ENCODE data around the gene CD5L.

Gene CD5L

GRCh38 chr1:157841708-157842107 lies at the start of gene CD5L:
Gene CD5L, minus strand, starts transcription at chr1:157841808. Its CDS starts 107 bp downstream, at chr1:157841701.
- no peak for DNase-seq (ENCODE audit: low spot score)

DNA sequence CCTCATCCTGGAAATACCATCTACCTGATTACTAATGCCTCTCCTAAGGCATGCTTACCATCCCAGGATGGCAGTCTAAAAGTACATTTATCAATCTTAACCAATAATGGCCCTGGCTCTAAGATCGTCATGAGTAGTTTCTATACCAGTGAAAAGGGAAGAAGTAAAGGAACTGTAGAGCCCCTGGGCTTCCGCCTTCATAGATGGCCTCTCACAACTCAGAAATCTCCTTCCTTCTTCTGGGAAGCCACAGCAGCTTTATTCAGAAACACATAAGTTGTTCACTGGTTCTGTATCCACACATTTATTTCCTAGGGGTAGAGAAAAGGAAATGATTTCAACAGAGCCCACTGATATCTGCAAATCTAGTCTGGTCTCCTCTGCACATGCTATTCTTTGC lies 41.0 kb upstream of the CD5L start:
- no peak for DNase-seq (ENCODE audit: low spot score)

GRCh38 chr1:157880621-157881020 lies 39.0 kb upstream of the CD5L start:
- no peak for DNase-seq (ENCODE audit: low spot score)

DNA sequence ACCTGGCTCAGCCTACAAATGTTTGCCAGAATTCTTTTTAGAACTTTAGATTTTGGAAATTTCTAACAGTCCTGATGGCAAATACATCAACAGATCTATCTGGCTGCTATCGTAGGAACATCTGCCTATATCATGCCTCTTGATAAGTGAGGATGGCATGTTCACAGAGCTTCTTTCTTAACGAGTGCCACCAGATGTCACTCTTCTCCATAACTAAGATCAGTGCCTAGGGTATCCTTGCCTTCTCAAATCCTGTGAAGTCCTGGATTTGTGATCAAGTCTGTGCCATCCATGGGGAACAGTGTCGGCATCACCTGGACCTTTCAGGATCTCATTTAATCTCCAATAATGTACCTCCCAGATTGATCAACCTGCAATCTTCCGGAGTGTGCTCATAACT lies 36.5 kb upstream of the CD5L start:
- DNase-seq (ENCODE audit: low spot score): no peak

GRCh38 chr1:157870490-157870889 lies 28.9 kb upstream of the CD5L start:
- no peak for DNase-seq (ENCODE audit: low spot score)

DNA sequence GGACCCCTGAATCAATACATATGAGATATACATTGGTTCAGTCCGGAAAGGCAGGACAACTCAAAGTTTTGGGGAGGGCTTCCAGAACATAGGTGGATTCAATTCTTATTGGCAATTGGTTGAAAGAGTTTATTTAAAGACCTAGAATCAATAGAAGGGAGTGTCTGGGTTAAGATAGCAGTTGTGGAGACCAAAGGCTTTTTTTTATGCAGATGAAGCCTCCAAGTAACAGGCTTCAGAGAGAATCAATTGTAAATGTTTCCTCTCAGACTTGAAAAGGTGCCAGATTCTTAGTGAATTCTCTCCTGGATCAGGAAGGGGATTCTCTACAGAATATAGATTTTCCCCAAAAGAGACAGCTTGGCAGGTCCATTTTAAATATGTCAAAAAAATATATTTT lies 27.0 kb upstream of the CD5L start:
- no peak for DNase-seq (ENCODE audit: low spot score)

- no peak for DNase-seq (ENCODE audit: low spot score)
These were observed 20.8 kb upstream of the CD5L start for GRCh38 chr1:157862114-157863070.

GRCh38 chr1:157856538-157856937 lies 14.9 kb upstream of the CD5L start:
- DNase-seq (ENCODE audit: low spot score): no peak

DNA sequence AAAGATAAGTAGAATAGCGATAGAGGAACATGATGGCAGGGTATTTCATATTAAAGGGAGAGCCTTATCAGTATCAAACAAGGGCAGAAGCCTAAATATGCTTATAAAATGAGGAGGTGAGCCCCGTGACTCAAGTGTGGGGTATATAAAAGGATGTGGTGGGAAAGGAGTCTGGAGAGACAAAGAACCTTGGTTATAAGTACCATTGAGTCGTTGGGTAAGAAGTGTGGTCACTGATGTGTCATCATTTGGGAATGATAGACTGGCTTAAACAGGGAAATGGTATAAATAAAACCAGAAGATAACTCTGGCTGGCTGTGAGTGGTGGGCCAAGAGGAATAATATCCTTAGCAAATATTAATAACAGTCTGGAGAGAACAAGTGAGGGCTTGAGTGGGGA lies 10.9 kb upstream of the CD5L start:
- DNase-seq (ENCODE audit: low spot score): no peak

- no peak for DNase-seq (ENCODE audit: low spot score)
These were observed 7.7 kb upstream of the CD5L start for GRCh38 chr1:157849229-157849875.

GRCh38 chr1:157844089-157844830 lies 2.7 kb upstream of the CD5L start:
- no peak for DNase-seq (ENCODE audit: low spot score)

- no peak for DNase-seq (ENCODE audit: low spot score)
These were observed 1.3 kb upstream of the CD5L start for GRCh38 chr1:157842939-157843338.

DNA sequence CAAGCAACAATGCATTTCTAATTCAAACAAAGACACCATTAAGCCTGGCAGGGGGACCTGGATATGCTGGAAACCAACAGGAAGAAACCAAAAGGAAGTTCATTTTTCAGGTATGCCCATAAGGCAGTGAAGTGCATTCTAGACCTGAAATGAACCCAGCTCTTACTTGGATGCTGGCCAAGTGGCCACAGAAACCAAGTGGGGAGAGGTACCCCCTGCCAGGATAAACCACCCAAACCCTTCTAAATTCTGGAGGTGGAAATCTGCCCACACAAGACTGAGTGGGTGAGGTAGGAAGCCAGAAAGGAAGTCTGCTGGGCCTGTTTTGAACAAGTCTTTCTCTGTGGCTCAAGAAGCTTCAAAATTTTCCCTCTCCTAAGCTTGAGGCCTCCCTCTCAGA lies 2.6 kb downstream of the CD5L start:
- no peak for DNase-seq (ENCODE audit: low spot score)

DNA sequence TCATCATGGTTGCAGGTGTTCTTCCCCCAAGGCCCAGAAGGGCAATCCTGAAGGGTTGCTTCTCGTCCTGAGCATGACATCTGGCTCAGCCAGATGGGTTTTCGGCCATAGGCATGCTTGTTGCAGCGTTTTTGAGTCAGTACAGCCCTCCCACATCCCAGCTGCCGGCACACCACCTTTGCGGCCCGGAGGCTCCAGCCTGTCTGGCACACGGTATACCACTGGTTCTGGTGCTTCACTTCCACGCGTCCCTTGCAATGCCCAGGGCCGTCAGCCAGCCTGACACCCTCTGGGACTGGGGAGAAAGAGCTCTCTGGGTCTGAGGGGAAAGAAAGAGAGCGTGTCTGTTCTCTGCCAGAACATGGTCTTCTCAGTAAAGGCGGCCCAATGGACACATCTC lies 7.2 kb downstream of the CD5L start:
- no peak for DNase-seq (ENCODE audit: low spot score)

DNA sequence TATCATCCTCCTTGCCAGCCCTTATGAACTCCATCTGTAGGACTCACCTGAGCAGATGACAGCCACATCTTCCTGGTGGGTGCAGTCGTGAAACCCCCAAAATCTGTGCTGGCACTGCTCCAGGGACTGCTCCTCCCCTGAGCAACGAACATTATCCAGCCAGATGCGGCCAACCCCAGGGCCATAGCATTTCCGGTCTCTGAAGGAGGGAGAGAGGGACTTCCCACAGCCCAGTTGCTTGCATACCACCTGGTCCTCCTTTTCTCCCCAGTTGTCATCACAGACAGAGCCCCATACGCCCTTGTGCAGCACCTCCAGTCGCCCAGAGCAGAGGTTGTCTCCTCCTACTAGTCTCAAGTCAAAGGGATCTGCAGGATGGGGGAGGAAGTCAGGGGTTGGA lies 8.5 kb downstream of the CD5L start:
- no peak for DNase-seq (ENCODE audit: low spot score)

- DNase-seq (ENCODE audit: low spot score): no peak
These were observed 9.5 kb downstream of the CD5L start for GRCh38 chr1:157831968-157832626.

- no peak for DNase-seq (ENCODE audit: low spot score)
These were observed 10.7 kb downstream of the CD5L start for GRCh38 chr1:157830887-157831286.

DNA sequence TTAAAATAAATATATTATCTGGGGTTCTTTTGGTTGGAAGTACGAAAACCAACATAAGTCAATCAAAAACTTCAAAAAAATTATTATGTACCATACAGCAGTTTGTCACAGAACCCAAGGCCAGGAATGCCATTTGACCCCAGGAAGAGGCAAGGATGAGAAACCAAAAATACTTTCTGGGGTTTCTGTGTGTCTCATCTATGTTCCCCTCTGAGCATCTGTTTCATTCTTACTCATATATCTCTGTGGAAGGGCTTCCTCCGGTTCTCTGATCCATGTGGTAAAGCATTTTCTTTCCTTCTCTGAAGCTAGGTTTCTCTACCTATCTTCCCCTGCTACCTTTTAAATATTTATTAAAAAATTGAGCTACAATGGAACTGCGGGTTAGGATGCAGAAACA lies 11.9 kb downstream of the CD5L start:
- no peak for DNase-seq (ENCODE audit: low spot score)

- no peak for DNase-seq (ENCODE audit: low spot score)
These were observed 12.4 kb downstream of the CD5L start for GRCh38 chr1:157829210-157829609.

DNA sequence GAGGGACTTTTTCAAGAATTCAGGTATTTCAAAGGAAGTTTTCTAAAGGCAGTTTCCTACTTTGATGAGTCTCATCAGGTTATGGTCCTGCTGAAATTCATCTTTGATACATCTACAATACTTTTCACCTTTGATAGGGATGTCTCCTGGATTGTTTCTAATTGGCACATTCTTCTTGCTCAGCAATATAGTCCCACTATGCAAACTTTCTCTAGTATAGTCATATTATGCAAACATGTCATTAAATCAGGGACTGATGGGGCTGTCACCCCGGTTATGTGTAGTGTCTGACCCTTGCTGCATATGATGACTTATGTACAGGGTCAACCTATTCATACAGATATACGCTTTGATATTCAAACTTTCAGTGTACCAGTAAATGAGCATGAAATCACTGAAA lies 21.3 kb downstream of the CD5L start:
- no peak for DNase-seq (ENCODE audit: low spot score)

GRCh38 chr1:157819896-157820295 lies 21.7 kb downstream of the CD5L start, which contains the start of gene FCRL1:
Gene FCRL1, minus strand, starts transcription at chr1:157820120. Its CDS starts 83 bp downstream, at chr1:157820037.
- no peak for DNase-seq (ENCODE audit: low spot score)

DNA sequence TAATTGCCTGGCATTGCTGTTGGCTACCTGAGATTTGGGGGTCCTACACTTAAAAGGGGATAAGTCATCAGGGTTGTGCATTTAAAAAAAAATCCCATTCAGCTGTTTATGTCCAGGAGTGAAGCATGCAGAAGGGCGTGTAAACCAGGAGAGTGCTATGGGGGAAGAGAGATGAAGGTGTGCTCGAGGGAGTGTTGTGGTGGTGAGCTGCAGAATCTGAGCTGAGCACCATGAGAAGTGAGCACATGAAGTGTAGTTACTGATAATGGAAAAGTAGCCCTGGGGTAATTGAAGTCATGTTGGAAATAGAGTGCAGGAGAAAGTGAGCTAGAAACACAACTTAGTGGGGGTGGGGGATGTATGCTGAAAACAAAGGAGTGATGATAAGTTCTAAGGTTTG lies 22.4 kb downstream of the CD5L start:
- DNase-seq (ENCODE audit: low spot score): no peak
